Globus pallidus (tissue), 1 donor: Measurements from ENCODE around the gene GNG7.
"Not testable (repeated sequence)": the region's sequence is repeated elsewhere in the genome, so short reads cannot be mapped to it uniquely, and the experiment has no call there.

Experiments used
- DNase-seq: peaks from one replicate; pipeline ENCODE4 v3.0.0-alpha.2; 2015; ENCODE audit warnings: low spot score

Gene GNG7

DNA sequence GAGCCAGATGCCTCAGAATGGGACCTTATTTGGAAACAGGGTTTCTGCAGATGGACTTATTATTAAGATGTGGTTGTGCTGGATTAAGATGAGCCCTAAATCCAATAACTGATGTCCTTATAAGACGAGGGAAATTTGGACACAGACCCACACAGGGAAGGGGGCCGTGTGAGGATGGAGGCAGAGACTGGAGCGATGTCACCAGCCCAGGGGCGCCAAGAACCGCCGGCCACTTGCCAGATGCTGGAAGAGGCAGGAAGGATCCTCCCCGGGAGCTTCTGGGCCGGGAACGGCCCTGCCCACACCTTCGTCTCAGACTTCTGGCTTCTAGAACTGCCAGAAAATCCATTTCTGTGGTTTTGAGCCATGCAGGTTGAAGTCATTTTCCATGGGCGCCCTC is 26.6 kb downstream of the GNG7 start:
- no peak for DNase-seq

DNA sequence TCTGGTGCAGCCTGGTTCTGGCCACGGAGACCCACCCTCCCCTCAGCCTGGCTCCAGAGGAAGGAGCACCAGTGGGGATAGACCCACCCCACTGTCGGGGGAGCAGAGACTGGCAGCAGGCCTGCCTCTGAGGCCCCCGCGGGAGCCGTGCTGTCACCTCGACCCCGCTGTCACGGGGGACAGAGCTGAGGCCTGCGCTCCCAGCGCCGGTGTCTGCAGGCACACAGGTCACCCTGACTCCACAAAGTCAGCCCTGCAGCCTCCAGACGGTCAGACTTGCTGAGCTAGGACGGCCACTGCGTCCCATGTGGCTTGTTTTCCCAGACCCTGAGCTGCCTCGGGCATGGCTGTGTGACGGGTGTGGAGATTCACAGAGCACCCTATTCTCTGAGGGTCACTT is 32.3 kb downstream of the GNG7 start:
- no peak for DNase-seq

DNA sequence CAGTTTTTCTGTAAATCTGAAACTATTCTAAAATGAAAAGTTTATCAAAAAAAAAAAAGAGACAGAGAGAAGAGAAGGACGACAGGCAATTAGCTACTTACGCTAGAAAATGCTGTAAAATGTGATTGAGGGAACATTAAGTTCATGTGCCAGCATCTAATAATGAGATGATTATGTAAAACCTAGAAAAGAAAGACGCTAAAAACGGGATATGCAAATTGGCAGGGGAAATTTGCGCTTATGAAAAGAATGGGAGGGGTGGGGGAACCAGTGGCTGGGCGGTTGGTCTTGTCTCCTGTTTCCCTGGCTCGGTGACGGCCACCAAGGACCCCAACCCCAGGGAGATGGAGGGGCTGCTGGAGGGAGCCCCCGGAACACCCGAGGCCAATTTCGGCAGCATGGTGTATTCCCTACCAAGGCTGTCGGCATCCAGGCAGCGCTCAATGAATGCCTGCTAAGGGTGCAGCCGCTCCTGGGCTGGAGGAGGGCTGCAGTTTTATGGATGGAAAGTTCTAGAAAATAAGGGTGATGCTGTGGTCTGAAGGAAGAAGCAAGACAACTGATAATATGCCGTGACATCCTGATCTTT is 34.2 kb downstream of the GNG7 start:
- DNase-seq = no peak

DNA sequence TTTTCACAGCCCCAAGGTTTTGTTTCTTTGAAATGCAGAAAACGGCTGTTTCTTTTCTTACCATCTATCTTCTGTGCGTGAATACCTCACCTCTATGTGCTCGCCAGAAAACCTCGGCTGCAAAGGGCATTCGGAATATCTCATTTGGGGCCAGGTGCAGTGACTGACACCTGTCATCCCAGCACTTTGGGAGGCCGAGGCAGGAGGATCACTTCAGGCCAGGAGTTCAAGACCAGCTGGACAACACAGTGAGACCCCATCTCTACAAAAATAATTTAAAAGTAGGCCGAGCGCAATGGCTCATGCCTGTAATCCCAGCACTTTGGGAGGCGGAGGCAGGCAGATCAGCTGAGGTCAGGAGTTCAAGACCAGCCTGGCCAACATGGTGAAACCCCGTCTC is 35.1 kb downstream of the GNG7 start:
- not testable (repeated sequence) for DNase-seq

DNA sequence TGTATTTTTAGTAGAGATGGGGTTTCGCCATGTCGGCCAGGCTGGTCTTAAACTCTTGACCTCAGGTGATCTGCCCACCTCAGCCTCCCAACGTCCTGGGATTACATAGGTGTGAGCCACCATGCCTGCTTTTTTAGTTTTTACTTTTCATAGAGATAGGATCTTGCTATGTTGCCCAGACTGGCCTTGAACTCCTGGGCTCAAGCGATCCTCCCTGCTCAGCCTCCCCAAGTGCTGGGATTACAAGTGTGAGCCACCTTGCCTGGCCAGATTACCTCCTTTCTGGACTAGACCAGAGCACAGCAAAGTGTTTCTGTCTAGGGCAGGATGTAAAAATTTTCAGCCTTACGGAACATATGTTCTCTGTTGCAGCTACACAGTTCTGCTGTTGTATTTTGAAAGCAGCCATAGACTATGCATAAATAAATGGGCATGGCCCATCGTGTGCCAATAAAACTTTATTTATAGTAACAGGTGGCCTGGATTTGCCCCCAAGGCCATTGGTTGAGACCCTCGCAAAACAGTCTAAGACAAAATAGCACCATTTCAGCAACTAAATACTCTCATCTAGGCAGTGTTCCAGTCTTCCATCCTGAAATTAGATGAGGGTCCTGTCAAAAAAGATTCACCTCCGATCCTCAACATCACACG is 36.0 kb downstream of the GNG7 start:
- no peak for DNase-seq

DNA sequence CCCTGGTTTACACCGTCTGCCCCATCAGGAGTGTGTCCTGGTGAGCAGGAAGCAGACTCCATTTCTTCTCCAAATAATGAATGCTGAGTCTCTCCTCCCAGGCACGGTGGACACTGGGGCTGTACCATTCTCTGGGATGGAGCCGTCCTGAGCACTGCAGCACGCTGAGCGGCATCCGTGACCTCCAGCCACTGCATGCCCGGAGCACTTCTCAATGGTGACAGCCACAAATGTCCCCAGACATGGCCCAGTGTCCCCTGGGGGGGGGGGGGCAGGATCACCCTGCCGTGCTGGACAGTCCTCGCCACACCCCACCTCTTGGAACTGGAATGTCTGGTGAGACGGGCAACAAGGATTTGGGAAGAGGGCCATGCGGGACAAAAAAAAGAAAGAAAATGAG is 37.4 kb downstream of the GNG7 start:
- DNase-seq = no peak

DNA sequence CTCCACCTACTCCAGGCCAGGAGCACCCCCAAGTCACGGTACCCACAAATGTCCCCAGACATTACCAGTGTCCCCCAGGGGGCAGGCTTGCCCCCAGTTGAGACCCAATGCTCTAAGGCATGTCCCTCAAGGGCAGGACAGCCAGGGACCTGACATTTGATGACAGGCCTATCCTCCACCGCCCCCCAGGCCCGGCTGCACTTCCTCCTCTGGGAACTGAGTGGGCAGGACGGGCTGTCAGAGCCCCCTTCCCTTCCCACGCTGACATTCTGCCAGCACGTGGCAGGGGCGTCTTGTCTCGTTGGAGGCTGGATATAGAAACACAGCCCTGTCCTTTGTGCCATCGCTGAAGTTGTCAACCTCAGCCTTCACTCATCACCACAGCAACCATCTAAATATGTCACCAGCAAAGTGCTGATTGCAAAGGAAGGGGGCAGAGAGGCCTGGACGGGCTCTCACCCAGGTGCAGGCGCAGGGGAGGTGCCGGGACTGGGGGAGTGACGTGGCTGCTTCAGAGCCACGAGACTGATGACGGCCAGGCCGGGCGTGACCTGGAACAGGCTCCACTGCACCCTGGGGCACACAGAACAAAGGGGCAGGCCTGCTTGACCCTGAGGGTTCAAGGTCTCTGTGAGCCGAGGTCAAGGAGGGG is 38.4 kb downstream of the GNG7 start:
- DNase-seq = peak; percentile 65

DNA sequence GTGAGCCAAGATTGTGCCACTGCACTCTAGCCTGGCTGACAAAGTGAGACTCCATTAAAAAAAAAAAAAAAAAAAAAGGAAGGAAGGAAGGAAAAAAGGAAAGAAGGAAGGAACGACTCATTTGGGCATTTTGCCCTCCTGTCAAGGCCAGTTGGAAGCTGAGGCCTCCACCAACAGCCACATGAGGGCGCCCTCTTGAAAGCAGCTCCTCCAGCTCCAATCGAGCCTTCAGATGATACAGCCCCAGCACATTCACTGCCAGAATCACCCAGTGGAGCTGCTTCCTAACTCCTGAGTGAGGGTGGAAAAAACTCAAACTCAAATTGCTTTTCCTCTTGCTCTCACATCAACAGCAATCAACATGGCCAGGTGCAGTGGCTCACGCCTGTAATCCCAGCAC is 40.9 kb downstream of the GNG7 start:
- DNase-seq = no peak

DNA sequence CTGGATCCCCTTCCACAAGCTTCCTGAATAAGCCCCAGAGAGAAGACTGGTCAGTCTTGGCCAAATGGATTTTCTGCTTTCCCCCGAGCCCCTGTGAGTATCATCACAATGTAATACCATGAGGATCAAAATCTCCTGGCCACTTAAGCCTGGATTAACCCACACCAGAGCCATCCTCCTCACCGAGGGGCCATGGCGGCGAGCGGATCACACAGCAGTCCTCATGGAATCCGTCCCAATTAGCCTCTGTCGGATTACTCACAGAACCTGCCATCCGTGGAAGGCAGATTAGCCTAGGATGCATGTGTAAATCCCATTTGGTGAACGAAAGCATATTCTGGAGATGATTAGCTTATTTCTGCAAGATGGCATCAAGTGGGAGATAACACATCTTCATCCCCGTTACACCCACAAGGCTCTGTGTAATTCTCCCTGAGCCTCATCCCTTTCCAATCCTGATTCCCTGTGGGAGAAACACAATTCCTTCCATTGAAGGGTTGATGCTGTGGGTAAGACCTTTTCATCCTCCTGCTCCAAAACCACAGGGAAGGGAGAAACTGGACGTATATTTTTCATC is 42.5 kb downstream of the GNG7 start:
- DNase-seq = no peak

DNA sequence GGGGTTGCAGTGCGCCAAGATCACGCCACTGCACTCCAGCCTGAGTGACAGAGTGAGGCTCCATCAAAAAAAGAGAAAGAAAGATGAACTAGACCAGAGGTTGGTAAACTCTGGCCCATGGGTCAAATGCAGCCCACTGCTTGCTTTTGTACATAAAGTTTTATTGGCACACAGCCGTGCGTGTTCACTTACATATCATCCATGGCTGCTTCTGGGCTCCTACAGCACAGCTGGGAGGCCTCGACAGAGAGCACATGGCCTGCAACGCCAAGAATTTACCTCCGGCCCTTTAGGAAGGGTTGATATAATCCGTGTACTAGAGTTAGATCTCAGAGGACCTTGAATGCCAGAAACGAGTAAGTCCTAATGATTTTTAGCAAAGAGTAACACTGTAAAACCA is 46.0 kb downstream of the GNG7 start:
- DNase-seq = no peak

DNA sequence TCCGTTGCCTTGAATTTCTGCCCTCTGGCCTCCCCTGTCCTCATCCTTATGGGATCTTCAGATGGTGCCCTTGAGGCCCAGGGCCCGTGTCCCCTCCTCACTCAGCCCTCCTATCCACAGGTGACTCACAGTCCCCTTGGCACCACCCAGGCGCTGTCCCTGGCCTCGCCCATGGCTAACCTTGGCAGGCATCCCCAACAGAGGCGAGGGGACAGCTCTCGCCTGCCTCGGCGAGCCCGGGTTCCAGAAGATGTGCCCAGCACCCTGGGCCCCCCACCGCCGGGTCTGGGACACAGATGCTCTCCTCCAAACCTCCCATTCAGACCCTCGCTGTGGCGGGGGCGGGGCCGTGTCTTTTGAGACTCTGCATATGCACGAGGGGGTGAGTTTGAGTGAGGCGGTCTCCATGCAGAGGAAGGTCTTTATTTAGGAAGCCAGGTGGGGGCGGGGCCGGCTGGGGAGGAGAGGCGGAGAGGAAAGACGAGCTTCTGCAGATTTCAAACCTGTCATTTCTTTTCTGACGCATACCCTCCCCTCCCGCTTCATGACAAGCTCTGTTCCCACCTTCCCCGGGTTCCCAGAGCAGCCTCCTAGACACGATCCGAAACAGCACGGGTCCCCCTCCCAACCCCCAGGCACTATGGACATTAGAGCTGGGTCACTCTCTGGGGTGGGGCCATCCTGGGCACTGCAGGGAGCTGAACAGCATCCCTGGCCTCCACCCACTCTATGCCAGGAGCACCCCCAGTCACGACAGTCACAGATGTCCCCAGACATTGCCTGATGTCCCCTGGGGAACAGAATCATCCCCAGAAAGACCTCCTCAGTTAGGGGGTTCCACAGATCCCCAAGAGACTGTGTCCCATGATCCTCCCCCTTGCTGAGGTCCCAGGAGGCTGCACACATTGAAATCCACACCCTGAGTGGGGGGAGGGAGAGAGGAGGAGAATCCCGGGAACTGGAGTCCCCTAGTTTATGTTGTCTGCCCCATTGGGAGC is 48.5 kb downstream of the GNG7 start:
- DNase-seq = no peak

DNA sequence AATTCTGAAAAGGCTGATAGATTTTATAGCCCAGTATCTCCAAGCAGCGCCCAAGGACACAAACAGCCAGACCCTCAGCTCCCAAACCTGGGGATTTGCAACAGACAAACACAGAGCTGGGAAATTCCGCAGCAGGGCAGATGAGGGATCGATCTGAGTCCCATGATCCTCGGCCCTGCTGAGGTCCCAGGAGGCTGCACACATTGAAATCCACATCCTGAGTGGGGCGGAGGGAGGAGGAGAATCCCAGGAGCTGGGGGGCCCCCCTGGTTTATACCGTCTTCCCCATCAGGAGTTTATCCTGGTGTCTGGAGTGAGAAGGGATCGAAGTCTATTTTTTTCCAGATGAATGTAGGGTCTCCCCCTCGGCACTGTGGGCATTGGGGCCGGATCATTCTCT is 49.3 kb downstream of the GNG7 start:
- no peak for DNase-seq

DNA sequence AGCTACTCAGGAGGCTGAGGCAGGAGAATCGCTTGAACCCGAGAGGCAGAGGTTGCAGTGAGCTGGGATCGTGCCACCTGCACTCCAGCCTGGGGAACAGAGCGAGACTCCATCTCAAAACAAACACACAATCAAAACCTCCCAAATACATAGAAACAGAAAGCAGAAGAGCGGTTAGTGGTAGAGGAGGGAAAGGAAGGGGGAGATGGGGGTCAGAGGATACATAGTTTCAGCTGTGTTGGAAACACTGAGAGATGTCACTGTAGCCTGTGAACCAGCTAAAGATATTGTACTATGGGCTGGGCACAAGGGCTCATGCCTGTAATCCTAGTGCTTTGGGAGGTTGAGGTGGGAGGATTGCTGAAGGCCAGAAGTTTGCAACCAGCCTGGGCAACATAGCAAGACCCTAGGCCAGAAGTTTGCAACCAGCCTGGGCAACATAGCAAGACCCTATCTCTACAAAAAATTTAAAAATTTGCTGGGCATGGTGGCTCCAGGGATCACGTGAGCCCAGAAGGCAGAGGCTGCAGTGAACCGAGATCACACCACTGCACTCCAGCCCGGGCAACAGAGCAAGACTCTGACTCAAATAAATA is 49.9 kb downstream of the GNG7 start:
- no peak for DNase-seq

DNA sequence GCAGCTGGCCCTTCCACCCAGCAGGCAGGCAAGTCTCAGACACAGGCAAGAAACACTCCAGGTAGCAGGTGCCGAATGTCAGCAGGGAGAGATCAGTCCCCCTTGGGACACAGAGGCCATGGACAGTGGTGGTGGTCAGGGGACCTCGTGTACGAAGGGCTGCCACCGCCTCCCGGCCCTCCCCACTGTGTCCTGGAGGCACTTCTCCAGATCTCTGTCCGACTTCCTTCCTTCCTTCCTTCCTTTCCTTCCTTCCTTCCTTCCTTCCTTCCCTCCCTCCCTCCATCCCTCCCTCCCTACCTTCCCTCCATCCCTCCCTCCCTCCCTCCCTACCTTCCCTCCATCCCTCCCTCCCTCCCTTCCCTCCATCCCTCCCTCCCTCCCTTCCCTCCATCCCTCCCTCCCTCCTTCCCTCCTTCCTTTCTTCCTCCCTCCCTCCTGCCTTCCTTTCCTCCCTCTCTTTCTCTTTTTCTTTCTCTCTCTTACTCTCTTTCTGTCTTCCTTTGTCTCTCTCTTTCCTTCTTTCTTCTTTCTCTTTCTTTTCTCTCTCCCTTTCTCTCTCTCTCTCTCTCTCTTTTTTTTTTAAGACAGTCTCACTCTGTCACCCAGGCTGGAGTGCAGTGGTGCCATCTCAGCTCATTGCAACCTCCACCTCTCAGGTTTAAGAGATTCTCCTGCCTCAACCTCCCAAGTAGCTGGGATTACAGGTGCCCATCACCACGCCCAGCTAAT is 51.3 kb downstream of the GNG7 start:
- not testable (repeated sequence) for DNase-seq

DNA sequence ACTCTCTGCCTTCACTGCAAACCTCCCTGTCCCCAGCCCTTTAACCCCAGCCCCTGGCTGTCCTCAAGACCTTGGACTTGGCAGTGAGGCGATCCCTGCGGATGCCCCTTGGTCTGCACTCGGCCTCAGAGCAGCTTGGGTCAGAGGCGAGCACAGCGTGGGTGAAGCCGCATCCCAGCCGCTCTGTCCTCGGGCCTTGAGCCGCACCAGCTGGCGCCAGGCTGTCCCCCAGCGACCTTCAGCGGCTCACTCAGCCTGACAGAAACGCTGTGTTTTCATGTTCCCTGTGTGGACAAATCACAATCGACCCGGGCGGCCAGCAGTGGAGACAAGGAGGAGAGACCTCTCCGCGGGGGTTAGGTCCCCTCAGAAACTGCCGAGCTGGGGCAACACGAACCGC is 52.0 kb downstream of the GNG7 start:
- DNase-seq = no peak

DNA sequence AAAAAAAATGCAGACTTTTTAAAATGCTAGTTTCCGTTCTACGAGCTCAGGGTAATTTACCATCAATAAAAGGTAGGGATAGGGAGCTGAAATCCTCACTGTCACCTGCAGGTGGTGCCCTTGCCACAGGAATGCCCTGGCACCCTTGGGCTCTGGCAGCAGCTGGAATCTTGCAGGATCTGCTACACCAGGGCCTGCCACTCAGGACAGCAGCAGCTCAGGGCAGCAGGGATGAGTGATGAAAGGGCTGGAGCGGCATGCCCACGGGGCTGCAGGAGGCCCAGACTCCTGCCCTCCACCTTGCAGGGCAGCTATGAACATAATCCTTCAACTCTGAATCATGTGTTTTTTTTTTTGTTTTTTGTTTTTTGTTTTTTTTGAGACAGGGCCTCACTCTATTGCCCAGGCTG is 54.0 kb downstream of the GNG7 start:
- DNase-seq = peak; percentile 80

DNA sequence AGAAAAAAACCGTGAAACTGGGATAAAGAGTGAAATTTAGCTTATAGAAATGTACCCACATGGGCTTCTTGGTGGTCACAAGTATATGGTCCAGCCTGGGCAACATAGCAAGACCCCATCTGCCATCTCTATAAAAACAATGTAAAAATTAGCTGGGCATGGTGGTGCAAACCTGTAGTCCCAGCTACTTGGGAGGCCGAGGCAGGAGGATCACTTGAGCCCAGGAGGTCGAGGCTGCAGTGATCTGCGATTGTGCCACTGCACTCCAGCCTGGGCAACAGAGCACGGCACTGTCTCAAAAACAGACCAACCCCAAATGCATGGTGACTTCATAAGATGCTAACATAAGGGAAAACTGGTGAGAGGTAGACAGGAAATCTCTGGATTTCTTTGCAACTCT is 54.4 kb downstream of the GNG7 start:
- DNase-seq = no peak

DNA sequence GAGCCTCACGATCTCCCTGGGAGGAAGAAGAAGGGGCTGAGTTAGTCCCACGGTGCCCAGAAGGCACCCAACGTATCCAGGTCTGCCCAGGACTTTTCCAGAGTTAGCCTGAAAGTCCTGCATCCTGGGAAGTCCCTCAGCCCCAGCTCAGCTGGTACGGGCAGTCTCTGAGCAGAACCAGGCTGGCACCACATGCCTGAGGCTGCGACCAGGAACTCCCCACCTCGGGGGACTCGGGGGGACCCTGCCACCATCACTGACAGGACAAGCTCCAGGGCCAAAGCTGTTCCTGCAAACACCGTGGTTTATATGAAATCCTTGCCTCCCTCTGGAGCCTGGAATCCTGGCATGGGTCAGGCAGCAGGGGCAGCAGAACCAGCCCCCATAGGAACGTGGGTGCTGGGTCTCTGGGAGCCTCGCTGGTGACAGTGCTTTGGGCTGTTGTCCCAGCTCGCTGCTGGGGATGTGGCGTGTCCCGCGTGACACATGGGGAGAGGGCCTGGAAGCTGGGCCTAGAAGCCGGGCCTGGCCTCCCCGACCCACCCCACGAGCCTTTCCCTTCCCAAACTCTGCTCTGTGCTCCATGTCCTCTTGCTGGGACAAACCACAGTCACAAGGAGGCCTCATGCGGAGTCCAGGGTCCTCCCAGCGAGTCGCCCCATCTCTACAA is 55.5 kb downstream of the GNG7 start:
- no peak for DNase-seq

DNA sequence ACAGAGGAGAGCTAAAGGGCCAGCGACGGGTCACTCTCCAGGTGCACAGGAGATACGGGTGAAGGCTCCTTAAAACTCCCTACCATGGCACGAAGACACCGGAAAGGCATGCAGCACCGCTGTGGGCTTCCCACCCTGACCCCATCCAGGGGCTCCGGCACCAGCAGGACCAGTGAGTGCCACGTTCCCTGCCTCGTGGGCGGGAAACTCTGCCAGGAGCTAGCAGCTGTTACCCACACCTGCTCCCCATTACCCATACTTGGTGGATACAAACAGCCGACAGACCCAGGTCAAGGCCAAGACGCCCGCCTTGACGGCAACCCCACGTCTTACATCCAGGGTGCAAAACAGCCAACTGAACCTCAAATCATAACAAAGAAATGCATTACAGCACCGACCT is 56.7 kb downstream of the GNG7 start:
- DNase-seq = no peak

DNA sequence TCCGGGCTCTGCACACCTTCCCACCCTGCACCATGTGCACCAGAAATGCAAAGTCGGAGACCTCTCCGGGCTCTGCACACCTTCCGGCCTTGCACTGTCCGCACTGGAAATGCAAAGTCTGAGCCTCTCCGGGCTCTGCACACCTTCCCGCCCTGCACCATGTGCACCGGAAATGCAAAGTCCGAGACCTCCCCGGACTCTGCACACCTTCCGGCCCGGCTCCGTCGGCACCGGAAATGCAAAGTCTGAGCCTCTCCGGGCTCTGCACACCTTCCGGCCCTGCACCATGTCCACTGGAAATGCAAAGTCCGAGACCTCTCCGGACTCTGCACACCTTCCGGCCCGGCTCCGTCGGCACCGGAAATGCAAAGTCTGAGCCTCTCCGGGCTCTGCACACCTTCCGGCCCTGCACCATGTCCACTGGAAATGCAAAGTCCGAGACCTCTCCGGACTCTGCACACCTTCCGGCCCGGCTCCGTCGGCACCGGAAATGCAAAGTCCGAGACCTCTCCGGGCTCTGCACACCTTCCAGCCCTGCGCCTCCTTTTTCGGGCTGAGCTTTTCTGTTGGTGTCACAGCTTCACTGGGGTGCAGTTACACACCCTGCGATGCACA is 59.3 kb downstream of the GNG7 start:
- DNase-seq = not testable (repeated sequence)
